Medulla oblongata (tissue), 1 donor: ENCODE results near the gene LLGL2.
A peak's percentile ranks its signal among the peaks of the same experiment; 100 is the strongest.
"Not testable (repeated sequence)": the region's sequence is repeated elsewhere in the genome, so short reads cannot be mapped to it uniquely, and the experiment has no call there.

ENCODE experiments used
- DNase-seq: peaks from one replicate; pipeline ENCODE4 v3.0.0-alpha.2; 2015; ENCODE audit errors: extremely low spot score

The LLGL2 gene, protein sequence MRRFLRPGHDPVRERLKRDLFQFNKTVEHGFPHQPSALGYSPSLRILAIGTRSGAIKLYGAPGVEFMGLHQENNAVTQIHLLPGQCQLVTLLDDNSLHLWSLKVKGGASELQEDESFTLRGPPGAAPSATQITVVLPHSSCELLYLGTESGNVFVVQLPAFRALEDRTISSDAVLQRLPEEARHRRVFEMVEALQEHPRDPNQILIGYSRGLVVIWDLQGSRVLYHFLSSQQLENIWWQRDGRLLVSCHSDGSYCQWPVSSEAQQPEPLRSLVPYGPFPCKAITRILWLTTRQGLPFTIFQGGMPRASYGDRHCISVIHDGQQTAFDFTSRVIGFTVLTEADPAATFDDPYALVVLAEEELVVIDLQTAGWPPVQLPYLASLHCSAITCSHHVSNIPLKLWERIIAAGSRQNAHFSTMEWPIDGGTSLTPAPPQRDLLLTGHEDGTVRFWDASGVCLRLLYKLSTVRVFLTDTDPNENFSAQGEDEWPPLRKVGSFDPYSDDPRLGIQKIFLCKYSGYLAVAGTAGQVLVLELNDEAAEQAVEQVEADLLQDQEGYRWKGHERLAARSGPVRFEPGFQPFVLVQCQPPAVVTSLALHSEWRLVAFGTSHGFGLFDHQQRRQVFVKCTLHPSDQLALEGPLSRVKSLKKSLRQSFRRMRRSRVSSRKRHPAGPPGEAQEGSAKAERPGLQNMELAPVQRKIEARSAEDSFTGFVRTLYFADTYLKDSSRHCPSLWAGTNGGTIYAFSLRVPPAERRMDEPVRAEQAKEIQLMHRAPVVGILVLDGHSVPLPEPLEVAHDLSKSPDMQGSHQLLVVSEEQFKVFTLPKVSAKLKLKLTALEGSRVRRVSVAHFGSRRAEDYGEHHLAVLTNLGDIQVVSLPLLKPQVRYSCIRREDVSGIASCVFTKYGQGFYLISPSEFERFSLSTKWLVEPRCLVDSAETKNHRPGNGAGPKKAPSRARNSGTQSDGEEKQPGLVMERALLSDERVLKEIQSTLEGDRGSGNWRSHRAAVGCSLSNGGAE

DNA sequence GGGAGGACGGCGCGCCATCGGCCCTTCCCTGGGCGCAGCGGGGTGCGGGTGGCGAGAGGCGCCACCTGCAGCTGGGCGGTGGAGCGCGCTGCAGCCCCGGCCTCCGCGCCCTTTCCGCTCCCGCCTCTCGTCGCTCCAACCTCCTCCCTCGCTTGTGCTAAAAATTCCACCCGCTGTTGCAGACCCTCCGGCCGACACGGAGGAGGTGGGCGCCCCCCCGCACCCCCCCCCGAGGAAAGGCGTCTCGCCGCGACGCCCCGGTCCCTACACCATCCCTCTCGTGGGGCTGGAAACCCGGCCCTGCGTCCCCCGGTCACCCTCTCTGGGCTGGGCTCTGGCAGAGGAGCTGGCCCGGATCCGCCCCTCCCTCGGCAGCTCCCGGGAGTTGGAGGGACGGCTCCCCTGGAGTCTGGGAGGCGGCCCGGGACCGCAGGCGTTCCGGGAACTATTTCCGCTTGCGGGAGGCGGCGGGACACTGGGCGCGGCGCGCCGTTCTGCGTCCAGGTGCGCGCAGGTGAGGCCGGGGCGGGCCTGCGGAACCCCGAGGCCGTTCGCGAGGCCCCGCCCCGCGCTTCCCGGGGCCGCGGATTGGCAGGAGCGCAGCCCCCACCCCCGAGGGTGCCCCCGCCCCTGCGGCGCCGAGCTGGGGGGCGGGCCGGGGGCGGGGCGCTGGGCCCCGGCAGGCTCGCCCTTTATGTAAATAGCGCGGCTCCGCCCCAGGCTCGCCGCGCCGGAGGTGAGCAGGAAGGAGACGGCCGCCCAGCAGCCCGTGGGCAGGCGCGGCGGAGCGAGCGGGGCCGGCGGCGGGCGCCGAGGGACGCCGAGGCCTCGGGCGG lies at the start of gene LLGL2:
LLGL2 (plus strand) TSS at position 728 of the 836 bp plus-strand sequence. CDS start 17,730 bp downstream, outside the sequence.
- peak; percentile 55 for DNase-seq

DNA sequence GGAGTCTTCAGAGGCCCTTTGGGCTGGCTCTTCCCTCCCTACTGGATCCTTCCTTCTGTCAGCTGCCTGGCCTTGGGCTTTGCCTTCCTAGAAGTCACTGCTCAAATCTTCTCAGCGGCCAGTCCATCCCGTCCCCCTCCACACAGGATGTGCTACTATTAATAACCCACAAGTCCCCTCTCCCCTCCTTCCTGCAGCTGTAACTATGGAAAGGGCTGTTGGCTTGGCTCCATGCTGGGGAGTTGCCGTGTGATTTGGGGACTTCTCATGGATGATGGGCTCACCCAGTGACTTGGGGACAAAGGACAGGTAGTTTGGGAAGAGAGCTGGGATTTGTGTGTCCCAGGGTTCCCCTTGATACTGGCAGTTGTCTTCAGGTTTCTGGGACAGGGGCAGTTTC lies 49.6 kb upstream of the LLGL2 start:
- DNase-seq: no peak

DNA sequence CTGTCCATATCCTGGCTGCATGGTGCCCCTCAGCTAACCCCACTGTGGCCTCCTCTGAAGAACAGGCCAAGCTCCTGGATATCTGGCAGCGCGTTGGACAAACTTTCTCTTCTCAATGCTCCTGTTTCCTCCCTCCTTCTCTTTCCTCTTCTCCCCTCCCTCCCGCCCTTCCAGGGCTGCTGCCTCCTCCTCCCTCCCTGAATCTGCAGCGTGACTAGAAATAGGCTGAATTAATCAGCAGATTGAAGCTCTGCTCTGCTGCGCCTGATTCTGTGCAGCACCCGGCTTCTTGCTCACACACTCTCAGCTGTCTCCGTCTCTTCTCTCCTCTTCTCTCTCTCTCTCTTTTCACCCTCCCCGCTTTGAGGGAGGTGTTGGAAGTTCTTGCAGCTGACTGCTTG lies 49.2 kb upstream of the LLGL2 start:
- DNase-seq: peak; percentile 81

DNA sequence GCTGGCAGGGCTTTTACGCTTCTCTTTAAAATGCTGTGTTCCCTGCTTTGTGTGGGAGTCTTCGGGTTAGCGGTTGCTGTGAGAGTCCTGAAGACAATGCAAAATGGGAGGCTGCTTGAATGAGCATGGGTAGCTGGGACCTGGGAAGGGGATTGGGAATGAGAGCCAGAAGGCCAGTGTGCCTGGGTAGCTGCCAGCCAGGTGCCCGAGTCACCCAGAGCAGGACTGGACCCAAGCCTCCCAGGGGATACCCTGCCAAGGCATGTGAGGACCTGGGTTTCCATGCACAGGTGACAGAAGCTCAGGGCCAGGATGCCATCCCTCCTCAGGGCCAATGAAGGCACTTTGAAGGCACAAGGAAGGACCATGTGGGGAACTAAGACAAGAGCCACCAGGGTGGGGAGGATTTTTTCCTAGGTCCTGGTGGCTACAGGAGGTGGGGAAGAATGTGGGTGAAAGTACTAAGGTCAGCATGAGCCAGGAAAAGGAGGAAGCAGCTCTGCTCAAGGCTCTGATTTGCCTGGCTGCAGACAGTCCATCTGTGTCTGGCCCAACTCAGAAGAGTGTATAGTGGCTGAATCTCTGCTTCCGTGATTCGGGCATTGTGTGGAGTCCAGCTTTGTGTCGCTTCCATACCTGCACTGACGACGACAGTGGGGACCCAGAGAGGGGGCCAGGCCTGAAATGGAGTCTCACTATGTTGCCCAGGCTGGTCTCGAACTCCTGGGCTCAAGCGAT lies 48.6 kb upstream of the LLGL2 start:
- DNase-seq: peak; percentile 39

DNA sequence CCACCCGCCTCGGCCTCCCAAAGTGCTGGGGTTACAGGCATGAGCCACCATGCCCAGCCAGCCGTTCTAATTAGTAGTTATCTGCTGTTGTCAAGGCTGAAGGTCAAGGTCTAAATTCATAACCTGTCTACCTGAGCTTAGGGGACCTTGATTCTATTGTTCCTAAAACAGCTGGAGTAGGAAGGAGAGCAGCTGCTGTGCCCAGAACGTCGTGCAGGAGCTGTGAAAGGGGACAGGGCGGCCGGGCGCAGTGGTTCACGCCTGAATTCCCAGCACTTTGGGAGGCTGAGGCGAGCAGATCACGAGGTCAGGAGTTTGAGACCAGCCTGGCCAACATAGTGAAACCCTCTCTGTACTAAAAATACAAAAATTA lies 48.0 kb upstream of the LLGL2 start:
- DNase-seq: not testable (repeated sequence)

DNA sequence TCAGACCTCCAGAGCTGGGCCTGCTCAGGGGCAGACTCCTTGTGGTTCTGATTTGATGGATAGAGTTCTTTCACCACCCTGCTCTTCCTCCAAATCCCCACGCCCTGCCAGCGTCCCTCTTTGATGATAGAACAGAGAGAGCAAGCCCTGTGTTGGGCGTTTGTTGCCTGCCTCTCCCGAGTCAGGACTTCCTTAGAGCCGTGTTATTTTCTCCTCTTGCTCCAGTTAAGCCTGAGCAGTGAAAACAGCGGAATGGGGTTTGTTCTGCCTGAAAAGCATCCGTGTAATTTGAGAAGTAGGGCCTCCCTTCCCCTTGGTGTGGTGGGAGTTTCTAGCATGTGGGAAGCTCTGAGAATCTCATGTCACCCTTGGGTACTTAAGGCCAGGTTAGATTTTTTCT lies 47.0 kb upstream of the LLGL2 start:
- DNase-seq: no peak

DNA sequence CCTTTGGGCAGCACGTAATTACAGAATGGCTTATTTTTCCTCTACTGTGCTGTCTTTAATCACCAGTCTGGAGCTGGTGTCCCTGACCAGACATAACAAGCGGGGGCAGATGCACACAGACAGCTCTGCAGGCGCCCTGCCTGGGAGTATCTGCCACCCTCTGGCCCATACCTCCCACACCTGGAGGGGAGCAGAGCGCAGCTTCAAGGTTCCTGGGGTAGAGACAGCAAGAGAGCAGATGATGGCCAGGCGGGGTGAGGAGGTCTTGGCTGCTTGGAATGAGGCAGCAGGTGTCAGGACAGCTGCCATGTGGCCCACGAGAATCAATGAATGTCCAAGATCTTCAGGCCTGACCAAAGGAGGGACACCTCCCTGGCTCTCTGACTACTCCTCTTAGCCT lies 45.2 kb upstream of the LLGL2 start:
- DNase-seq: no peak

DNA sequence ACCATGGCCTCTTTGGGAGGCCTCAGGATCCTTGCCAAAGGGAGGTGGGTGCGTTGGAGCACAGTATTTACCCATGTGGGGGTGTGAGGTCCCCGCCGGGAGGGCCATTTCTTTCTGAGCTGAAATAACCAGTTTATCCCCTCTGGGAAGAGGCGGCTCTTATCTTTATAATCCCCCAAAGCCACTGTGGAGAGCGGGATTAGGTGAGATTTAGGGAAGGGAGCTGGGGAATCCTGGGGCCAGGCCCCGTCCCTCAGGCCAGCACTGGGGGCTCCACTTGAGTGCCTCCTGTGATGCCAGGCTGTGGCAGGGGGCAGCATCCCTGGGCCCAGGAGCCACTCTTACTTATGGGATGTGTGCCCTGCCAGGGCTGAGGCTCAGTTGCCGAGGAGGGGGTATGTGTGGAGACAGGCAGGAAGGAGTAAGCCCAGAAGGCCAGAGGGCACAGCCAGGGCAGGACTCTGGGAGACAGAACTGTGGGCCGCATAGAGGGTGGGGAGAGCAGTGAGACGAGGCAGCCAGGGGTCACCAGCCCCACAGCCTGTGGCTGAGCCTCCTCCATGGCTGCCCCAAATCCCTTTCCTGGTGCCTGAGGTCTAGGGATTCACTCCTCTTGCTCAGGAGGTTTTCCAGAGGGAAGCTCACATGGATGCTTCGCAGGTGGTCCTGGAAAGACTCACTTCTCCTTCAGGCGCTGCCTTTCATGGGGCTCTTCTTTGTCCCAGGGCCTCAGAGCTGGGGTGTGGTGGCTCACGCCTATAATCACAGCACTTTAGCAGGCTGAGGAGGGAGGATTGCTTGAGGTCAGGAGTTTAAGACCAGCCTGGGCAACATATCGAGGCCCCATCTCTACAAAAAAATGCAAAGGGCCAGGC lies 44.1 kb upstream of the LLGL2 start:
- no peak for DNase-seq

DNA sequence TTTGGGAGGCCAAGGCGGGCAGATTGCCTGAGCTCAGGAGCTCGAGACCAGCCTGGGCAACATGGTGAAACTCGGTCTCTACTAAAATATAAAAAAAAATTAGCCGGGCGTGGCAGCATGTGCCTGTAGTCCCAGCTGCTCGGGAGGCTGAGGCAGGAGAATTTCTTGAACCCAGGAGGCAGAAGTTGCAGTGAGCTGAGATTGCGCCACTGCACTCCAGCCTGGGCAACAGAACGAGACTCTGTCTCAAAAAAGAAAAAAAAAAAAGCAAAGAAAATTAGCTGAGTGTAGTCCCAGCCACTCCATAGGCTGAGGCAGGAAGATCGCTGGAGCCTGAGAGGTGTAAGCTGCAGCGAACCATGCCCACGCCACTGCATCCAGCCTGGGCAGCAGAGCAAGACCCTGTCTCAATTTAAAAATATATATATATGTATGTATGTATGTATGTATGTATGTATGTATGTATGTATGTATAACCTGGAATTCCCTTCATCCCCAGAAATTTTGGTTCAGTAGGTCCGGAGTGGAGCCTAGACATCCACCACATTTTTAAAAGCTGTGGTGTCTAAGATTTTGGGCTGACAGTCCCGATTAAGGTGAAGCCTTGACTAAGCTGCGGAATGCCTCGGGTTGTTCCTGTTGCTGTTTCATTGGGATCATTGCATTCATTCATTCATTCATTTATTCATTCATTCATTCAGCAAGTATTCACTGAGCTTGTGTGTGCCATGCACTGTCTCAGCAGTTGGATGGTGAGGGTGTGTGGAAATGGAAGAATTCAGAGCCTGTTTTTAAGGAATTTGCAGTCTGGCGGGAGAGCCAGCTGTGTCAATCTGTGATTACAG lies 43.2 kb upstream of the LLGL2 start:
- DNase-seq: no peak

DNA sequence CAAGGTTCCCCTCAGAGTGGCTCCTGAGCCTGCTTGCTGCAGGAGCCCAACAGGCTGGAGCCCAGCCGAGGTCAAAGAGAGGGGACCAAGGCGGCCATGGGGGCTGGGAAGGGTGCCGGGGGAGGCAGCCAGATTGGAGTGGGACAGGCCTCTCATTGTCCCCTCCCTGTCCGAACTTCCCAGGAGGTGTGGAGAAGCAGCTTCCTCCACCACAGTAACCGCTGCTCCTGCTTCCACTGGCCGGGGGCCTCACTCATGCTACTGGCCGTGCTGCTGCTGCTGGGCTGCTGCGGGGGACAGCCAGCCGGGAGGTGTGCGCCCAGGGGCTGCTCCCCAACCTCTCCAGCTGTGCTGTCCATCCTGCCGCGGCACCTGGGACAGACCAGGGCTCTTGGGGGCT lies 39.8 kb upstream of the LLGL2 start:
- DNase-seq: no peak

DNA sequence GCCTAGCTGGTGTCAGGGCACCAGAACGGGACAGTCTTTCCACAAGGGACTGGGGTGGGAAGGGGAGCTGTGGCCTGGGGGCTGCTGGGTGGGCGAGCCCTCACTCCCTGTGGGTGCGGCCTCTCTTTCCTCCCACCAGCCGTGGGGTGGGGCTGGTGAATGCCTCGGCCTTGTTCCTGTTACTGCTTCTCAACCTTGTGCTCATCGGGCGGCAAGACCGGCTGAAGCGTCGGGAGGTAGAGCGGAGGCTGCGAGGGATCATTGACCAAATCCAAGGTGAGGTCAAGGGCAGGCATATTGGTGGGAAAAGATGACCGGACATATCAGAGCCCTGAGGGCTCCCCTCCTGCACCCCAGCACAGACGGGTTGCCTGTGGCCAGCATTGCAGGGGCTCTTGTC lies 39.3 kb upstream of the LLGL2 start:
- DNase-seq: no peak

DNA sequence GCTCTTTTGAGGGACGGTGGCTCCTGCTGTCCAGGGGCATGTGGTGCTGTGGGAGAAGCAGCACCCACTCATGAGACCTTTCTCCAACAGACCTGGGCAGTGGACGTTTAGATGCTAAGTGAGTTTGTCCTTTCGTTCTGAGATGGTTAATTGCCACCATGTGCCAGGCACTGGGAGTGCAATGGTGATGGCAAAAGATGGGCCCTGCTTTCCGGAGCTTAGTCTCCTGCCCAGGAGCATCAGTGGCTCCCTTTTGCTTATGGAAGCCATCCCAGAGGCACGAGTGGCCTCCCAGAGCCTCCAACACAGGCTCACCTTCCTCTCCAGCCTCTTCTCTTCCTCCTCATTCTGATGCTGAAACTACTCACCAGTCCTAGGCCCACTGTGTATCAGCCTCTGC lies 38.5 kb upstream of the LLGL2 start:
- no peak for DNase-seq

DNA sequence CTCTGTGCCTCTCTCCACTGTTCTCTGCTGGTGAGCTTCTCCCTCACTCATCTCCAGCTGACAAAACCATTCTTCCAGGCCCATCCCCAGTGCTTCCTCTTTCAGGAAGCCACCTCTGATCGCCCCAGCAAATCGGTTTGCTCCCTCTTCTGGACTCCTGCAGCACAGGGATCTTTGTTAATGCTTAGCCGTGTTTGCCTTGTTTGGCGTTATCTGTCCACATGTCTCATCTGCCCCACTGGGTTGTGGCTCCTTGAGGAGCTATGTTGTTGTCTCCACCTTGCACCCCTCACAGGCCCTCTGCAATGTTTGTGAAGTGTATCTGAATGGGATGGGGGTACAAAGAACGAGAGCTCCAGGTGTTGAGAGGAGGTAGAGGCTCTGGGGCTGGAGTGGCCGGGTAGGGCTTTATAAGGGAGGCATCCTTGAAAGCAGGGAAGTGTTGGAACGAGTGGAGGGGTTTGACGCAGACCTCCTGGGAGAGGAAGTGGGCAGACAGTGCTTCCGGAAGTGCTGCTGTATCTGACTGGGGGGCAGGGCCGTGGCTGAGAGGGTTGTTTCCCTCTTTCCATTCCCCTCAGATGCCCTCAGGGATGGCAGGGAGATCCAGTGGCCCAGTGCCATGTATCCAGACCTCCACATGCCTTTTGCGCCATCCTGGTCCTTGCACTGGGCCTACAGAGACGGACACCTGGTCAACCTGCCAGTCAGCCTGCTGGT lies 38.0 kb upstream of the LLGL2 start:
- peak; percentile 47 for DNase-seq

DNA sequence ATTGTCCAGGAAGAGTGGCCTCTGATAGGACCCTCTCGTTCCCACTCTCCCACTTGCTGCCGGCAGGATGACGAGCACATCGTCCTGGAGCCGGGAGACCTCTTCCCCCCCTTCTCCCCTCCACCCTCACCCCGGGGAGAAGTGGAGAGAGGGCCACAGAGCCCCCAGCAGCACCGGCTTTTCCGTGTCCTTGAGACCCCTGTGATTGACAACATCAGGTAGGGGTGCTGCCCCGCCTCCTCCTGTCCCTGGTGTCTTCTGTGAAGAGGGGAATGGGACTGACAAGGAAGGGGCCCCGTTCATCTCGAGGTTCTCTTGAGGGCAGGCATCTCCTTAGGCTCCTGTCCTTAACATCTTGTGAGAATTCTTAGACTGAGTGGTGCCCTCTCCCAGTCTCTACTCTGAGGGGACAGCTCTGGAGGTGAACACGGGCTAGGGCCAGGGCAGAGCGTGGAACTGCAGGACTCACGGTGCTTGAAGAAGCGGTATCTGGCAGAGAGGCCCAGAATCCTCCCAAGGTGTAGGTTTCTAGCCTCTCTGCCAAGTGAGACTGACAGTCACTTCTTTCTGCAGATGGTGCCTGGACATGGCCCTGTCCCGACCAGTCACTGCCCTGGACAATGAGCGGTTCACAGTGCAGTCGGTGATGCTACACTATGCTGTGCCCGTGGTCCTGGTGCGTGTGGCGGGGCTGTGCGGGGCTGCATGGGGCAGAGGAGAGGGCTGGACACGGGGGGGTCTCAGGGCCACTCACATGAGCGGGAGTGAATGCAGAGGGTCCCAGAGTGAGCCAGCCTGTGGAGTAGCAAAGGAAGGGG lies 36.6 kb upstream of the LLGL2 start:
- peak; percentile 48 for DNase-seq

DNA sequence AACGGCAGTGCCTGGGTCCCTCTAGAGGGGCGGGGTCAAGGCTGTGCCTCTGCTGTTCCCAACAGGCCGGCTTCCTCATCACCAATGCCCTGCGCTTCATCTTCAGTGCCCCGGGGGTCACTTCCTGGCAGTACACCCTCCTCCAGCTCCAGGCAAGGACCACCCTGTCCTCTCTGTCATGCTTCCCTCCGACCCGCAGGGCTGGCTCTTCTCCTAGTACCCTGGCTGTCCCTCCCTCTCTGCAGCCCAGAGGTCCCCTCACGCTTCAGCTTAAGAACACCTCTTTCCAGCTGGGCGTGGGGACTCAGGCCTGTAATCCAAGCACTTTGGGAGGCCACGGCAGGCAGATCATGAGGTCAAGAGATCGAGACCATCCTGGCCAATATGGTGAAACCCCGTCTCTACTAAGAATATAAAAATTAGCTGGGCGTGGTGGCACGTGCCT lies 36.0 kb upstream of the LLGL2 start:
- no peak for DNase-seq

DNA sequence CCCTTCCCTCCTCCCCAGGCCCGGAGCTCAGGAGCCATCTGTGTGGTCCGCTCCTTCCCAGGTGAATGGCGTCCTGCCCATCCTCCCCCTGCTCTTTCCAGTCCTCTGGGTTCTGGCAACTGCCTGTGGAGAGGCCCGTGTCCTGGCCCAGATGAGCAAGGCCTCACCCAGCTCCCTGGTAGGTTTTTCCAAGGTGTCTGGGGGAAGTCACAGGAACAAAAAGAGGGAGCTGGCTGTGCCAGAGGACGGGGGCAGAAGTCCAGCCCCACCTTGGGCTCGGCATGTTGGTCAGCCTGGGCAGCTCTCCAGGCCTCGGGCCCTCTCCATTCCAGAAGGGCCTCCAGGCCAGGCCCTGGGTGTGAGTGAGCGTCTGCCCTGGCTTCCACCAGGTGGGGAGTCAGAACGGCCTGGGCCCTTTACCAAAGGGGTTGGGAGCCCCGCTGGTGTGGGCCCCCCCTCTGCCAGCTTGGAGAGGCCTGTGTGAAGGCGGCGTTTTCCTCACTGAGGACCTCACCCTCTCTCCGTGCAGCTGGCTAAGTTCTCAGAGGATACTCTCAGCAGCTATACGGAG lies 35.2 kb upstream of the LLGL2 start:
- DNase-seq: no peak
